GM13976 (cell line): ENCODE results near the gene DHRS11.

Experiments used
- DNase-seq: peaks from one replicate; pipeline ENCODE4 v3.0.0; 2012; ENCODE audit warnings: low spot score
- CTCF ChIP-seq: IDR thresholded peaks from 2 replicates; pipeline ENCODE4 v1.5.1; 2012; ENCODE audit warnings: borderline replicate concordance, mild to moderate bottlenecking; ENCODE audit not compliant: insufficient read depth; ENCODE audit errors: extremely low read depth, missing control alignments, control extremely low read depth
- in situ Hi-C: fragments of 300-500 bp; cut with MboI; formaldehyde crosslinking; loops from one replicate; pipeline ENCODE4 v1.12.0; 2022; ENCODE audit warnings: low sequenced_read_pairs, mixed read lengths, inconsistent platforms; ENCODE audit not compliant: unreplicated experiment

DHRS11 gene

GRCh38 chr17:36546418-36547093, 45.1 kb upstream of the DHRS11 start:
- no peak for TF ChIP-seq CTCF
- in situ Hi-C loops: no loop called here
- DNase-seq: no peak

- DNase-seq: no peak
- no peak for TF ChIP-seq CTCF
- in situ Hi-C loops: no loop called here
These were observed 43.9 kb upstream of the DHRS11 start for GRCh38 chr17:36547776-36548175.

- in situ Hi-C loops: no loop called here
- no peak for TF ChIP-seq CTCF
- DNase-seq: peak; percentile 51
These were observed 40.9 kb upstream of the DHRS11 start for GRCh38 chr17:36550491-36551417.

GRCh38 chr17:36553459-36553858, 38.2 kb upstream of the DHRS11 start:
- TF ChIP-seq CTCF: no peak
- no peak for DNase-seq
- in situ Hi-C loops: no loop called here

- DNase-seq: no peak
- no peak for TF ChIP-seq CTCF
- in situ Hi-C loops: no loop called here
These were observed 25.6 kb upstream of the DHRS11 start for GRCh38 chr17:36566081-36566480.

- in situ Hi-C loops: no loop called here
- no peak for DNase-seq
- no peak for TF ChIP-seq CTCF
These were observed 16.7 kb upstream of the DHRS11 start for GRCh38 chr17:36575028-36575427.
